K562 (cell line): Measurements from ENCODE around the gene VARS1. TPM values are rescaled to one million over a fixed set of nuclear protein-coding genes. Genes with fewer than 3 reads are reported as not detected.

Experiments
- ASH1L ChIP-seq: fragments of 450-650 bp; IDR thresholded peaks from 2 replicates; pipeline ENCODE4 v1.6.1; 2018; ENCODE audit warnings: borderline replicate concordance, mild to moderate bottlenecking, low read depth; ENCODE audit not compliant: partially characterized antibody
- EZH2 ChIP-seq: IDR thresholded peaks from 2 replicates; pipeline ENCODE4 v1.6.1; 2012; ENCODE audit warnings: low read depth, mild to moderate bottlenecking, inconsistent platforms, low read length, borderline replicate concordance
- HOXB6 ChIP-seq: fragments of 250-450 bp; sonication (Bioruptor Pico); IDR thresholded peaks from 2 replicates; pipeline ENCODE4 v1.5.1; 2022; ENCODE audit warnings: mild to moderate bottlenecking, borderline replicate concordance
- ILF3 ChIP-seq: fragments of 450-650 bp; IDR thresholded peaks from 2 replicates; pipeline ENCODE4 v1.6.1; 2018; ENCODE audit warnings: antibody characterized with exemption, mild to moderate bottlenecking, moderate library complexity, borderline replicate concordance
- LCOR ChIP-seq: sonication (generic); formaldehyde crosslinking; IDR thresholded peaks from 2 replicates; pipeline ENCODE4 v1.8.0; 2022; ENCODE audit warnings: mild to moderate bottlenecking, missing genetic modification reagents
- MAFG ChIP-seq: fragments of 450-650 bp; conservative IDR thresholded peaks from 2 replicates; pipeline ENCODE4 v1.6.1; 2016; ENCODE audit warnings: missing genetic modification characterization, missing compliant biosample characterization
- MYC ChIP-seq, 2 experiments: fragments of 250-450 bp in 1 of 2; sonication (Bioruptor Pico) in 1 of 2; IDR thresholded peaks; 2 replicates each; pipeline versions ENCODE4 v1.5.1 to v1.6.1; 2012 to 2021; ENCODE audit warnings: low read depth in 2 of 2, borderline replicate concordance in 1 of 2, improper control_type of control experiment in 1 of 2, low read length in 1 of 2, mild to moderate bottlenecking in 1 of 2, moderate library complexity in 1 of 2
- NCOA6 ChIP-seq: fragments of 450-650 bp; IDR thresholded peaks from 2 replicates; pipeline ENCODE4 v1.6.1; 2017; ENCODE audit warnings: mild to moderate bottlenecking
- NR2C2 ChIP-seq, 2 experiments: fragments of 200-800 bp in 1 of 2; sonication (Bioruptor generic) in 1 of 2; sonication (generic) in 1 of 2; formaldehyde crosslinking in 1 of 2; IDR thresholded peaks; 2 replicates each; pipeline versions ENCODE4 v1.6.1 to v1.8.0; 2016 to 2022; ENCODE audit warnings: mild to moderate bottlenecking in 1 of 2, missing compliant biosample characterization in 1 of 2, missing genetic modification characterization in 1 of 2, missing genetic modification reagents in 1 of 2
- SNAPC5 ChIP-seq: fragments of 250-450 bp; sonication (Bioruptor Pico); IDR thresholded peaks from 2 replicates; pipeline ENCODE4 v1.8.0; 2021; ENCODE audit warnings: moderate library complexity, mild to moderate bottlenecking, inconsistent platforms
- TGIF2 ChIP-seq: sonication (generic); formaldehyde crosslinking; IDR thresholded peaks from 2 replicates; pipeline ENCODE4 v1.8.1; 2022; ENCODE audit warnings: mild to moderate bottlenecking, missing genetic modification reagents, moderate library complexity
- ZBTB2 ChIP-seq: fragments of 450-650 bp; IDR thresholded peaks from 2 replicates; pipeline ENCODE4 v1.6.1; 2016; ENCODE audit warnings: antibody characterized with exemption
- ZNF217 ChIP-seq: sonication (generic); formaldehyde crosslinking; IDR thresholded peaks from 2 replicates; pipeline ENCODE4 v1.8.0; 2022; ENCODE audit warnings: mild to moderate bottlenecking, missing genetic modification reagents
- ZNF785 ChIP-seq: fragments of 250-450 bp; sonication (Bioruptor Pico); IDR thresholded peaks from 2 replicates; pipeline ENCODE4 v1.4.0; 2020; ENCODE audit warnings: mild to moderate bottlenecking
- polyA plus RNA-seq, 8 experiments: library from polyadenylated mRNA; depleted of rRNA in 4 of 8; stranded (reverse) in 5 of 8; unstranded in 3 of 8; fragments of >200 nt; fragmentation: Nextera tagmentation in 2 of 8; fragmentation: Illumina TruSeq in 1 of 8; extraction: Ambion mirVana in 2 of 8; extraction: Trizol in 1 of 8; gene quantifications; 2 replicates each; pipeline versions ENCODE4 v1.2.1 to v1.2.3, GENCODE V29; 2011 to 2014; ENCODE audit warnings: inconsistent platforms in 1 of 8, missing spikeins in 1 of 8
- total RNA-seq, 7 experiments: library from RNA; depleted of rRNA in 6 of 7; stranded (reverse); fragments of >200 nt in 6 of 7; fragmentation: Illumina TruSeq in 2 of 7; extraction: Trizol in 2 of 7; gene quantifications; 2 replicates each; pipeline versions ENCODE4 v1.2.1 to v1.2.3, GENCODE V29; 2011 to 2021; ENCODE audit warnings: low replicate concordance in 1 of 7
- TF ChIP-seq, protein P1 (sequence below), 2 experiments: fragments of 450-650 bp in 1 of 2; sonication (generic) in 1 of 2; formaldehyde crosslinking in 1 of 2; IDR thresholded peaks in 1 of 2; conservative IDR thresholded peaks in 1 of 2; 2 replicates each; pipeline versions ENCODE4 v1.6.1 to v1.8.1; 2016 to 2023; ENCODE audit warnings: mild to moderate bottlenecking in 2 of 2, moderate library complexity in 2 of 2, inconsistent platforms in 1 of 2, missing genetic modification reagents in 1 of 2
- TF ChIP-seq, protein P2 (sequence below): fragments of 250-450 bp; sonication (Bioruptor Pico); IDR thresholded peaks from 2 replicates; pipeline ENCODE4 v1.8.0; 2021; ENCODE audit warnings: mild to moderate bottlenecking, moderate library complexity
- TF ChIP-seq, protein P3 (sequence below): IDR thresholded peaks from 2 replicates; pipeline ENCODE4 v1.6.1; 2011; ENCODE audit not compliant: insufficient read length; ENCODE audit errors: extremely low read depth
- TF ChIP-seq, protein P4 (sequence below): IDR thresholded peaks from 2 replicates; pipeline ENCODE4 v1.6.1; 2012; ENCODE audit warnings: low read depth, low read length, improper control_type of control experiment, borderline replicate concordance
- TF ChIP-seq, protein P5 (sequence below): sonication (generic); formaldehyde crosslinking; IDR thresholded peaks from 2 replicates; pipeline ENCODE4 v1.9.0; 2022; ENCODE audit warnings: mild to moderate bottlenecking, missing genetic modification reagents

Gene VARS1
- total and polyA plus RNA-seq, 9 of the 15 experiments (the other 6 are each of a cell fraction or from before 2014, with no cell fraction given): 2.9 to 488 (median 130) TPM

- TF ChIP-seq, protein P1, sequence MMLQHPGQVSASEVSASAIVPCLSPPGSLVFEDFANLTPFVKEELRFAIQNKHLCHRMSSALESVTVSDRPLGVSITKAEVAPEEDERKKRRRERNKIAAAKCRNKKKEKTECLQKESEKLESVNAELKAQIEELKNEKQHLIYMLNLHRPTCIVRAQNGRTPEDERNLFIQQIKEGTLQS (IDR thresholded peaks at IDR 0.05): no peak
- TF ChIP-seq, protein P1 (CRISPR knock-in tag; conservative IDR thresholded peaks at IDR 0.05): no peak; the same call in 1 of the 2 replicates
- TF ChIP-seq ZNF217 (no peak), ASH1L (no peak), NCOA6 (no peak), LCOR (CRISPR knock-in tag) (no peak; the same call in 1 of the 2 replicates), HOXB6 (CRISPR knock-in tag) (peak; percentile 64; the same call in 1 of the 2 replicates), ZNF785 (CRISPR knock-in tag) (no peak), SNAPC5 (CRISPR knock-in tag) (no peak), ILF3 (no peak), MAFG (tag) (0 out of 2 replicates have a peak, but pooled peaks have one; percentile 10), ZBTB2 (peak; percentile 28; the same call in 1 of the 2 replicates), MYC (IDR thresholded peaks at IDR 0.05; ENCODE audit: low read depth, low read length) (no peak; the same call in 1 of the 2 replicates), MYC (CRISPR knock-in tag; IDR thresholded peaks at IDR 0.05; ENCODE audit: borderline replicate concordance, low read depth) (0 out of 2 replicates have a peak, but pooled peaks have one; percentile 25), TGIF2 (no peak), EZH2 (no peak), NR2C2 (CRISPR knock-in tag; IDR thresholded peaks at IDR 0.05) (0 out of 2 replicates have a peak, but pooled peaks have one; percentile 57), NR2C2 (tag; IDR thresholded peaks at IDR 0.05) (no peak)
- TF ChIP-seq, protein P2, sequence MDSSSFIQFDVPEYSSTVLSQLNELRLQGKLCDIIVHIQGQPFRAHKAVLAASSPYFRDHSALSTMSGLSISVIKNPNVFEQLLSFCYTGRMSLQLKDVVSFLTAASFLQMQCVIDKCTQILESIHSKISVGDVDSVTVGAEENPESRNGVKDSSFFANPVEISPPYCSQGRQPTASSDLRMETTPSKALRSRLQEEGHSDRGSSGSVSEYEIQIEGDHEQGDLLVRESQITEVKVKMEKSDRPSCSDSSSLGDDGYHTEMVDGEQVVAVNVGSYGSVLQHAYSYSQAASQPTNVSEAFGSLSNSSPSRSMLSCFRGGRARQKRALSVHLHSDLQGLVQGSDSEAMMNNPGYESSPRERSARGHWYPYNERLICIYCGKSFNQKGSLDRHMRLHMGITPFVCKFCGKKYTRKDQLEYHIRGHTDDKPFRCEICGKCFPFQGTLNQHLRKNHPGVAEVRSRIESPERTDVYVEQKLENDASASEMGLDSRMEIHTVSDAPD (CRISPR knock-in tag): no peak
- TF ChIP-seq, protein P3, sequence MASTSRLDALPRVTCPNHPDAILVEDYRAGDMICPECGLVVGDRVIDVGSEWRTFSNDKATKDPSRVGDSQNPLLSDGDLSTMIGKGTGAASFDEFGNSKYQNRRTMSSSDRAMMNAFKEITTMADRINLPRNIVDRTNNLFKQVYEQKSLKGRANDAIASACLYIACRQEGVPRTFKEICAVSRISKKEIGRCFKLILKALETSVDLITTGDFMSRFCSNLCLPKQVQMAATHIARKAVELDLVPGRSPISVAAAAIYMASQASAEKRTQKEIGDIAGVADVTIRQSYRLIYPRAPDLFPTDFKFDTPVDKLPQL: no peak
- TF ChIP-seq, protein P4, sequence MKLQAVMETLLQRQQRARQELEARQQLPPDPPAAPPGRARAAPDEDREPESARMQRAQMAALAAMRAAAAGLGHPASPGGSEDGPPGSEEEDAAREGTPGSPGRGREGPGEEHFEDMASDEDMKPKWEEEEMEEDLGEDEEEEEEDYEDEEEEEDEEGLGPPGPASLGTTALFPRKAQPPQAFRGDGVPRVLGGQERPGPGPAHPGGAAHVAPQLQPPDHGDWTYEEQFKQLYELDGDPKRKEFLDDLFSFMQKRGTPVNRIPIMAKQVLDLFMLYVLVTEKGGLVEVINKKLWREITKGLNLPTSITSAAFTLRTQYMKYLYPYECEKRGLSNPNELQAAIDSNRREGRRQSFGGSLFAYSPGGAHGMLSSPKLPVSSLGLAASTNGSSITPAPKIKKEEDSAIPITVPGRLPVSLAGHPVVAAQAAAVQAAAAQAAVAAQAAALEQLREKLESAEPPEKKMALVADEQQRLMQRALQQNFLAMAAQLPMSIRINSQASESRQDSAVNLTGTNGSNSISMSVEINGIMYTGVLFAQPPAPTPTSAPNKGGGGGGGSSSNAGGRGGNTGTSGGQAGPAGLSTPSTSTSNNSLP: no peak
- TF ChIP-seq, protein P5, sequence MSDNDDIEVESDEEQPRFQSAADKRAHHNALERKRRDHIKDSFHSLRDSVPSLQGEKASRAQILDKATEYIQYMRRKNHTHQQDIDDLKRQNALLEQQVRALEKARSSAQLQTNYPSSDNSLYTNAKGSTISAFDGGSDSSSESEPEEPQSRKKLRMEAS (CRISPR knock-in tag): no peak
Measured at GRCh38 chr6:31826793-31827285, 31.3 kb upstream of the VARS1 start (continued).
